Right lobe of liver (tissue), 6 donors: ENCODE measurements around the gene CD59. TPM values are rescaled to one million over a fixed set of nuclear protein-coding genes. Genes with fewer than 3 reads are reported as not detected.

ENCODE experiments used
- ATAC-seq, 4 donors: fragments of 200-7000 bp; cut with Tn5 transposase; one replicate each; pipeline ENCODE4 v1.9.1; 2020; ENCODE audit warnings: mild to moderate bottlenecking in 4 of 4, moderate library complexity in 4 of 4
- DNase-seq, 3 donors: peaks; one replicate each; pipeline ENCODE4 v3.0.0-alpha.2; 2020
- H3K27ac ChIP-seq, 3 donors: fragments of 200-600 bp; one replicate each; pipeline ENCODE4 v1.8.0; 2022
- H3K27me3 ChIP-seq, 2 donors: fragments of 200-600 bp; one replicate each; pipeline ENCODE4 v1.8.0; 2022
- H3K36me3 ChIP-seq, 4 donors: fragments of 200-600 bp; sonication (generic) in 1 of 4; one replicate each; pipeline versions ENCODE4 v1.5.1 to v1.8.0; 2017 to 2022; ENCODE audit warnings: control low read depth in 1 of 4
- H3K4me1 ChIP-seq, 4 donors: fragments of 200-600 bp; sonication (generic) in 1 of 4; one replicate each; pipeline versions ENCODE4 v1.5.1 to v1.8.0; 2017 to 2022; ENCODE audit warnings: control low read depth in 1 of 4
- H3K4me3 ChIP-seq, 3 donors: fragments of 200-600 bp; one replicate each; pipeline ENCODE4 v1.8.0; 2022
- H3K9me3 ChIP-seq, 4 donors: fragments of 200-600 bp; sonication (generic) in 1 of 4; one replicate each; pipeline versions ENCODE4 v1.5.1 to v1.8.0; 2017 to 2022; ENCODE audit warnings: control low read depth in 1 of 4
- CTCF ChIP-seq, 4 donors: fragments of 200-600 bp in 3 of 4; fragments of 450-650 bp in 1 of 4; IDR thresholded peaks; one replicate each; pipeline versions ENCODE4 v1.5.1 to v1.8.0; 2016 to 2022; ENCODE audit warnings: antibody characterized with exemption in 4 of 4, mild to moderate bottlenecking in 2 of 4
- POLR2A ChIP-seq: fragments of 450-650 bp; IDR thresholded peaks from one replicate; pipeline ENCODE4 v1.6.1; 2017; ENCODE audit warnings: antibody characterized with exemption, mild to moderate bottlenecking
- WGBS: methylation state at CpG from one replicate; pipeline ENCODE4 v1.1.6; 2018; ENCODE audit warnings: low coverage, low lambda C conversion rate; ENCODE audit not compliant: insufficient coverage; ENCODE audit errors: missing lambda C conversion rate; 5-methylcytosine and 5-hydroxymethylcytosine counted together
- intact Hi-C, 2 donors: fragments of 100-400 bp; cut with DNase I; formaldehyde crosslinking; loops; one replicate each; pipeline versions ENCODE4 v1.11.2 to v1.14.1; 2022
- total RNA-seq, 6 experiments: library from RNA; depleted of rRNA in 2 of 6; stranded (reverse); fragments of >200 nt in 2 of 6; fragmentation: NEBNext Ultra II Directional in 3 of 6; extraction: Animal tissue kit (Norgen Biotek cat#: 25700) in 3 of 6; gene quantifications; one replicate each; pipeline versions ENCODE4 v1.1.0 to v1.2.4, GENCODE V29; 2016 to 2023
- donor health status: DM: no; HTN: yes; CAD: no.
- donor health status: DM: no; HTN: no; CAD: no.
- donor health status: DM: no; HTN: no; CAD: no.
- donor health status: DM: no; HTN: yes; CAD: no.
- donor health status: DM: no; HTN: yes; CAD: no.

The CD59 gene
- total RNA-seq, 6 experiments from 2014 or later, result 145 to 314 (median 197) TPM

GRCh38 chr11:33735271-33736147 is 714 bp downstream of the CD59 start:
- DNase-seq (peak; percentile 41 to 67 (median 62)), ATAC-seq (peak; percentile 8 to 39 (median 24))
- H3K4me3 ChIP-seq, result peak overlapping the region; percentile 87 to 92 (median 90)
- no peak for TF ChIP-seq CTCF (IDR thresholded peaks at IDR 0.05)
- no peak for TF ChIP-seq POLR2A
- no peaks in the 10 kb centered on the region for H3K9me3 ChIP-seq
- H3K4me1 ChIP-seq, result peaks cover 0 to 33% (median 4%) of the 10 kb centered on the region in 4 donors
- peaks cover 0 to 1% (median 0%) of the 10 kb centered on the region in 4 donors for H3K36me3 ChIP-seq
- peak overlapping the region; percentile 93 to 99 (median 94) for H3K27ac ChIP-seq
- H3K27me3 ChIP-seq, result no peaks in the 10 kb centered on the region
- intact Hi-C loops, result no loop called here
- WGBS, result 6% methylated on average over 43 of the region's 53 CpGs

- intact Hi-C loops, result no loop called here
- Histone ChIP-seq H3K4me1 (peaks cover 0 to 33% (median 4%) of the 10 kb centered on the region in 4 donors), H3K27ac (peak overlapping the region; percentile 93 to 99 (median 94)), H3K4me3 (peak overlapping the region; percentile 87 to 92 (median 90)), H3K36me3 (peaks cover 0 to 1% (median 0%) of the 10 kb centered on the region in 4 donors), H3K9me3 (no peaks in the 10 kb centered on the region), H3K27me3 (no peaks in the 10 kb centered on the region)
- 49% methylated on average over 14 of the region's 15 CpGs for WGBS
- DNase-seq (no peak), ATAC-seq (no peak)
- TF ChIP-seq POLR2A (no peak), CTCF (IDR thresholded peaks at IDR 0.05) (no peak)
These were observed 1.6 kb downstream of the CD59 start for GRCh38 chr11:33734441-33735270.

- intact Hi-C loops, result no loop called here
- TF ChIP-seq CTCF (IDR thresholded peaks at IDR 0.05), result no peak
- TF ChIP-seq POLR2A, result no peak
- Histone ChIP-seq H3K9me3 (no peaks in the 10 kb centered on the region), H3K27me3 (no peaks in the 10 kb centered on the region), H3K4me3 (peak overlapping the region in 2 of 3 donors; percentile 87 to 90), H3K4me1 (peaks cover 0 to 33% (median 4%) of the 10 kb centered on the region in 4 donors), H3K27ac (peak overlapping the region in 2 of 3 donors; percentile 93 to 99), H3K36me3 (peaks cover 0 to 1% (median 0%) of the 10 kb centered on the region in 4 donors)
- 76% methylated on average over 4 of the region's 7 CpGs for WGBS
- ATAC-seq (no peak), DNase-seq (no peak)
These were observed 2.2 kb downstream of the CD59 start for GRCh38 chr11:33733980-33734379.

GRCh38 chr11:33731723-33732531 is 4.3 kb downstream of the CD59 start:
- TF ChIP-seq CTCF (IDR thresholded peaks at IDR 0.05), result no peak
- no peak for TF ChIP-seq POLR2A
- ATAC-seq (no peak), DNase-seq (no peak)
- Histone ChIP-seq H3K27ac (no peak overlapping the region), H3K4me1 (peaks cover 0 to 33% (median 4%) of the 10 kb centered on the region in 4 donors), H3K36me3 (peaks cover 0 to 1% (median 0%) of the 10 kb centered on the region in 4 donors), H3K4me3 (no peak overlapping the region), H3K27me3 (no peaks in the 10 kb centered on the region), H3K9me3 (no peaks in the 10 kb centered on the region)
- WGBS, result 62% methylated on average over 9 of the region's 9 CpGs
- intact Hi-C loops, result no loop called here
